ENCODE measurements around the gene RGS7BP.

- TF ChIP-seq GATA2 (IDR thresholded peaks at IDR 0.05; ENCODE audit: low read depth, low read length): no peak
- no peak for TF ChIP-seq GATA3 (IDR thresholded peaks at IDR 0.05; ENCODE audit: low read depth, low read length)
Observed at GRCh38 chr5:64585646-64586045, 79.8 kb downstream of the RGS7BP start.

All from SH-SY5Y (cell line).